Right lobe of liver (tissue), 4 donors: ENCODE results near the gene TRAK2.

Experiments used
- CTCF ChIP-seq, 4 donors: fragments of 200-600 bp in 3 of 4; fragments of 450-650 bp in 1 of 4; IDR thresholded peaks; one replicate each; pipeline versions ENCODE4 v1.5.1 to v1.8.0; 2016 to 2022; ENCODE audit warnings: antibody characterized with exemption in 4 of 4, mild to moderate bottlenecking in 2 of 4
- POLR2A ChIP-seq: fragments of 450-650 bp; IDR thresholded peaks from one replicate; pipeline ENCODE4 v1.6.1; 2017; ENCODE audit warnings: antibody characterized with exemption, mild to moderate bottlenecking
- donor health status: DM: no; HTN: no; CAD: no.
- donor health status: DM: no; HTN: no; CAD: no.
- donor health status: DM: no; HTN: yes; CAD: no.

- TF ChIP-seq CTCF (IDR thresholded peaks at IDR 0.05), result no peak
- TF ChIP-seq POLR2A, result no peak
These were observed 16.4 kb upstream of the TRAK2 start for GRCh38 chr2:201467666-201468065.
